Cortex of kidney (tissue), 1 donor: ENCODE data around the gene USP17L25.
"Not testable (repeated sequence)": the region's sequence is repeated elsewhere in the genome, so short reads cannot be mapped to it uniquely, and the experiment has no call there.

Experiments
- DNase-seq: peaks from one replicate; lab custom pipeline; 2025; lab: John Stamatoyannopoulos, UW

Gene USP17L25

GRCh38 chr4:9329611-9330010, at the start of gene USP17L25:
Gene USP17L25 (plus strand): TSS chr4:9329911. CDS start chr4:9329911, 0 bp downstream.
- not testable (repeated sequence) for DNase-seq

GRCh38 chr4:9324191-9324590, 5.5 kb upstream of the USP17L25 start:
- DNase-seq, result not testable (repeated sequence)

- DNase-seq, result not testable (repeated sequence)
Measured at GRCh38 chr4:9324865-9325264, 4.8 kb upstream of the USP17L25 start, which contains the start of gene USP17L24. Gene USP17L24 (plus strand): TSS chr4:9325165. CDS start chr4:9325165, 0 bp downstream.

- not testable (repeated sequence) for DNase-seq
Measured at GRCh38 chr4:9334358-9334757, 4.6 kb downstream of the USP17L25 start, which contains the start of gene USP17L26. Gene USP17L26 (plus strand): TSS chr4:9334658. CDS start chr4:9334658, 0 bp downstream.

GRCh38 chr4:9339103-9339502, 9.4 kb downstream of the USP17L25 start, which contains the start of gene USP17L5:
Gene USP17L5 (plus strand): TSS chr4:9339403. CDS start chr4:9339403, 0 bp downstream.
- not testable (repeated sequence) for DNase-seq

GRCh38 chr4:9343848-9344247, 14.1 kb downstream of the USP17L25 start, which contains the start of gene USP17L27:
Gene USP17L27 (plus strand): TSS chr4:9344148. CDS start chr4:9344148, 0 bp downstream.
- DNase-seq, result not testable (repeated sequence)

GRCh38 chr4:9348593-9348992, 18.9 kb downstream of the USP17L25 start, which contains the start of gene USP17L28:
Gene USP17L28 (plus strand): TSS chr4:9348893. CDS start chr4:9348893, 0 bp downstream.
- DNase-seq, result not testable (repeated sequence)

GRCh38 chr4:9350866-9351265, 21.2 kb downstream of the USP17L25 start:
- DNase-seq, result not testable (repeated sequence)

GRCh38 chr4:9353338-9353737, 23.6 kb downstream of the USP17L25 start, which contains the start of gene USP17L29:
Gene USP17L29 (plus strand): TSS chr4:9353638. CDS start chr4:9353638, 0 bp downstream.
- DNase-seq, result not testable (repeated sequence)

- not testable (repeated sequence) for DNase-seq
Measured at GRCh38 chr4:9362829-9363228, 33.1 kb downstream of the USP17L25 start, which contains the start of gene USP17L30. Gene USP17L30 (plus strand): TSS chr4:9363129. CDS start chr4:9363129, 0 bp downstream.

- DNase-seq, result not testable (repeated sequence)
Measured at GRCh38 chr4:9379881-9380280, 50.2 kb downstream of the USP17L25 start.
